CD4-positive, alpha-beta T cell treated with Interleukin-15 for 1 hour (primary cell): Measurements from ENCODE around the gene SNTB2.
A peak's percentile ranks its signal among the peaks of the same experiment; 100 is the strongest.

Experiments used
- DNase-seq: peaks from one replicate; pipeline ENCODE4 v3.0.0-alpha.2; 2020

Gene SNTB2

GRCh38 chr16:69182730-69183416 is 4.1 kb upstream of the SNTB2 start:
- no peak for DNase-seq

- peak; percentile 18 for DNase-seq
Observed at GRCh38 chr16:69187446-69188235, 677 bp downstream of the SNTB2 start.

GRCh38 chr16:69188236-69188549 is 1.2 kb downstream of the SNTB2 start:
- DNase-seq, result no peak

GRCh38 chr16:69188716-69189115 is 1.8 kb downstream of the SNTB2 start:
- no peak for DNase-seq

- no peak for DNase-seq
Observed at GRCh38 chr16:69190046-69190588, 3.2 kb downstream of the SNTB2 start.

GRCh38 chr16:69190598-69190997 is 3.6 kb downstream of the SNTB2 start:
- DNase-seq, result no peak

GRCh38 chr16:69191136-69191535 is 4.2 kb downstream of the SNTB2 start:
- DNase-seq, result no peak

GRCh38 chr16:69193855-69194254 is 6.9 kb downstream of the SNTB2 start:
- no peak for DNase-seq

- no peak for DNase-seq
Observed at GRCh38 chr16:69194488-69194887, 7.5 kb downstream of the SNTB2 start.

GRCh38 chr16:69195369-69196029 is 8.5 kb downstream of the SNTB2 start:
- no peak for DNase-seq

GRCh38 chr16:69197573-69197972 is 10.6 kb downstream of the SNTB2 start:
- DNase-seq, result no peak

- DNase-seq, result no peak
Observed at GRCh38 chr16:69199382-69199781, 12.4 kb downstream of the SNTB2 start.

GRCh38 chr16:69201291-69201690 is 14.3 kb downstream of the SNTB2 start:
- DNase-seq, result no peak

- no peak for DNase-seq
Observed at GRCh38 chr16:69201787-69202186, 14.8 kb downstream of the SNTB2 start.

- no peak for DNase-seq
Observed at GRCh38 chr16:69204172-69204571, 17.2 kb downstream of the SNTB2 start.

- no peak for DNase-seq
Observed at GRCh38 chr16:69209735-69210134, 22.8 kb downstream of the SNTB2 start.

- DNase-seq, result no peak
Observed at GRCh38 chr16:69217433-69217832, 30.5 kb downstream of the SNTB2 start.

GRCh38 chr16:69219279-69219678 is 32.3 kb downstream of the SNTB2 start:
- no peak for DNase-seq

GRCh38 chr16:69223882-69224281 is 36.9 kb downstream of the SNTB2 start:
- no peak for DNase-seq

GRCh38 chr16:69225121-69225520 is 38.2 kb downstream of the SNTB2 start:
- no peak for DNase-seq

GRCh38 chr16:69233124-69233523 is 46.2 kb downstream of the SNTB2 start:
- no peak for DNase-seq

GRCh38 chr16:69234460-69234859 is 47.5 kb downstream of the SNTB2 start:
- no peak for DNase-seq

- no peak for DNase-seq
Observed at GRCh38 chr16:69236319-69236718, 49.4 kb downstream of the SNTB2 start.

- no peak for DNase-seq
Observed at GRCh38 chr16:69237296-69237695, 50.3 kb downstream of the SNTB2 start.
